IMR-90 (cell line): ENCODE measurements around the gene EEF1E1. TPM values are rescaled to one million over a fixed set of nuclear protein-coding genes. Genes with fewer than 3 reads are reported as not detected.

Experiments
- ATAC-seq: fragments of 200-7000 bp; cut with Tn5 transposase; 2 replicates; pipeline ENCODE4 v1.9.1; 2020; ENCODE audit warnings: low read depth, mild to moderate bottlenecking, moderate library complexity
- BruUV-seq: library from RNA; stranded (reverse); fragments of 400-500 nt; replicated peaks from 2 replicates; lab custom pipeline; 2021; lab: Mats Ljungman, UMichigan
- CTCF ChIA-PET: fragments of 300-600 bp; formaldehyde crosslinking; extraction: SDS; loops from one replicate; lab custom pipeline; 2021; ENCODE audit warnings: antibody characterized with exemption; lab: Yijun Ruan, JAX
- POLR2A ChIA-PET: fragments of 300-600 bp; sonication (Branson Sonifier 250); formaldehyde crosslinking; loops from one replicate; lab custom pipeline; 2022; ENCODE audit warnings: antibody characterized with exemption; ENCODE audit not compliant: unreplicated experiment; lab: Charles Lee
- DNase-seq: peaks from one replicate; pipeline ENCODE4 v3.0.0; 2013
- H2AFZ ChIP-seq: replicated peaks from 2 replicates; pipeline ENCODE3; 2013; ENCODE audit warnings: low read length, mild to moderate bottlenecking; ENCODE audit not compliant: poor library complexity
- H2AK5ac ChIP-seq: 2 replicates; pipeline ENCODE4 v1.6.1; 2013; ENCODE audit warnings: low read depth, low read length, inconsistent platforms
- H2AK9ac ChIP-seq: replicated peaks from 2 replicates; pipeline ENCODE3; 2013; ENCODE audit warnings: mild to moderate bottlenecking, low read depth, low read length, moderate library complexity; ENCODE audit not compliant: poor library complexity
- H2BK120ac ChIP-seq: 2 replicates; pipeline ENCODE4 v1.6.1; 2013; ENCODE audit warnings: low read depth, low read length, inconsistent platforms
- H2BK15ac ChIP-seq: 3 replicates; pipeline ENCODE4 v1.6.1; 2013; ENCODE audit warnings: low read depth, low read length, inconsistent platforms
- H2BK20ac ChIP-seq: 2 replicates; pipeline ENCODE4 v1.6.1; 2013; ENCODE audit warnings: low read depth, mild to moderate bottlenecking, inconsistent platforms, low read length, moderate library complexity
- H2BK5ac ChIP-seq: 2 replicates; pipeline ENCODE4 v1.6.1; 2013; ENCODE audit warnings: mild to moderate bottlenecking, low read depth, low read length, inconsistent platforms; ENCODE audit not compliant: poor library complexity, severe bottlenecking
- H3K14ac ChIP-seq: replicated peaks from 2 replicates; pipeline ENCODE4 v1.6.1; 2013; ENCODE audit warnings: low read depth, low read length, inconsistent platforms
- H3K18ac ChIP-seq: 2 replicates; pipeline ENCODE4 v1.6.1; 2013; ENCODE audit warnings: low read depth, low read length, control low read depth
- H3K23ac ChIP-seq: 2 replicates; pipeline ENCODE4 v1.6.1; 2013; ENCODE audit warnings: low read depth, low read length, inconsistent platforms
- H3K27ac ChIP-seq: 2 replicates; pipeline ENCODE4 v1.5.1; 2013; ENCODE audit warnings: mild to moderate bottlenecking, control low read depth, low read length; ENCODE audit not compliant: insufficient read depth
- H3K27me3 ChIP-seq: 2 replicates; pipeline ENCODE4 v1.6.1; 2013; ENCODE audit warnings: low read length; ENCODE audit not compliant: control insufficient read depth, insufficient read depth
- H3K36me3 ChIP-seq: 2 replicates; pipeline ENCODE4 v1.6.1; 2013; ENCODE audit warnings: low read length, mixed read lengths; ENCODE audit not compliant: control insufficient read depth, insufficient read depth
- H3K4ac ChIP-seq: 2 replicates; pipeline ENCODE4 v1.6.1; 2013; ENCODE audit warnings: low read depth, low read length, inconsistent platforms
- H3K4me1 ChIP-seq: 2 replicates; pipeline ENCODE4 v1.6.1; 2013; ENCODE audit warnings: low read length, mixed read lengths; ENCODE audit not compliant: control insufficient read depth, insufficient read depth
- H3K4me2 ChIP-seq: 2 replicates; pipeline ENCODE4 v1.6.1; 2013; ENCODE audit warnings: low read depth, mild to moderate bottlenecking, control low read depth, low read length, moderate library complexity
- H3K4me3 ChIP-seq: 2 replicates; pipeline ENCODE4 v1.5.1; 2013; ENCODE audit warnings: low read depth, mild to moderate bottlenecking, control low read depth, low read length, moderate library complexity; ENCODE audit not compliant: insufficient read depth
- H3K56ac ChIP-seq: 2 replicates; pipeline ENCODE4 v1.6.1; 2013; ENCODE audit warnings: low read length, inconsistent platforms; ENCODE audit not compliant: insufficient read depth; ENCODE audit errors: extremely low read depth
- H3K79me1 ChIP-seq, 2 experiments: 2 replicates each; pipeline ENCODE4 v1.6.1; 2013; ENCODE audit warnings: low read length in 2 of 2, inconsistent platforms in 1 of 2, low read depth in 1 of 2
- H3K9ac ChIP-seq: 2 replicates; pipeline ENCODE4 v1.6.1; 2013; ENCODE audit warnings: low read depth, low read length, control low read depth
- H3K9me1 ChIP-seq: 2 replicates; pipeline ENCODE4 v1.6.1; 2013; ENCODE audit warnings: low read length, inconsistent platforms; ENCODE audit not compliant: insufficient read depth
- H3K9me3 ChIP-seq: 2 replicates; pipeline ENCODE4 v1.6.1; 2013; ENCODE audit warnings: low read length; ENCODE audit not compliant: control insufficient read depth, insufficient read depth
- H4K20me1 ChIP-seq: 2 replicates; pipeline ENCODE4 v1.6.1; 2013; ENCODE audit warnings: low read length, inconsistent platforms; ENCODE audit not compliant: insufficient read depth
- H4K5ac ChIP-seq: 2 replicates; pipeline ENCODE4 v1.6.1; 2013; ENCODE audit warnings: mild to moderate bottlenecking, low read depth, low read length, control low read depth
- H4K8ac ChIP-seq, 2 experiments: 2 replicates each; pipeline ENCODE4 v1.6.1; 2013; ENCODE audit warnings: low read depth in 2 of 2, low read length in 2 of 2, control low read depth in 1 of 2, inconsistent platforms in 1 of 2
- H4K91ac ChIP-seq: 2 replicates; pipeline ENCODE4 v1.6.1; 2013; ENCODE audit warnings: low read depth, low read length, inconsistent platforms; ENCODE audit not compliant: insufficient read depth
- BHLHE40 ChIP-seq: fragments of 150-350 bp; IDR thresholded peaks from 2 replicates; pipeline ENCODE4 v1.6.1; 2016; ENCODE audit warnings: mild to moderate bottlenecking, low read depth, low read length
- CEBPB ChIP-seq: IDR thresholded peaks from 2 replicates; pipeline ENCODE4 v1.6.1; 2012; ENCODE audit warnings: low read depth, low read length, improper control_type of control experiment
- CHD1 ChIP-seq: IDR thresholded peaks from 2 replicates; pipeline ENCODE4 v1.6.1; 2012; ENCODE audit warnings: low read depth, low read length, improper control_type of control experiment
- CTCF ChIP-seq: conservative IDR thresholded peaks from 2 replicates; pipeline ENCODE4 v1.5.1; 2012; ENCODE audit warnings: mild to moderate bottlenecking, low read depth, low read length, improper control_type of control experiment
- ELK1 ChIP-seq: fragments of 150-350 bp; IDR thresholded peaks from 2 replicates; pipeline ENCODE4 v1.6.1; 2016; ENCODE audit warnings: low read depth, mild to moderate bottlenecking, low read length, moderate library complexity, borderline replicate concordance
- FOS ChIP-seq: fragments of 150-350 bp; IDR thresholded peaks from 2 replicates; pipeline ENCODE4 v1.6.1; 2016; ENCODE audit warnings: low read depth, low read length
- MAFK ChIP-seq: IDR thresholded peaks from 2 replicates; pipeline ENCODE4 v1.6.1; 2012; ENCODE audit warnings: low read depth, low read length, improper control_type of control experiment
- MAZ ChIP-seq: IDR thresholded peaks from 2 replicates; pipeline ENCODE4 v1.6.1; 2012; ENCODE audit warnings: low read depth, mild to moderate bottlenecking, low read length, improper control_type of control experiment, moderate library complexity, borderline replicate concordance
- MXI1 ChIP-seq: IDR thresholded peaks from 2 replicates; pipeline ENCODE4 v1.6.1; 2012; ENCODE audit warnings: low read depth, mild to moderate bottlenecking, low read length, moderate library complexity, borderline replicate concordance
- NFE2L2 ChIP-seq: fragments of 150-350 bp; IDR thresholded peaks from 2 replicates; pipeline ENCODE4 v1.6.1; 2016; ENCODE audit warnings: low read depth, mild to moderate bottlenecking, low read length
- POLR2A ChIP-seq: IDR thresholded peaks from 2 replicates; pipeline ENCODE4 v1.6.1; 2012; ENCODE audit warnings: mild to moderate bottlenecking, low read depth, low read length
- RAD21 ChIP-seq: IDR thresholded peaks from 2 replicates; pipeline ENCODE4 v1.6.1; 2012; ENCODE audit warnings: low read length, improper control_type of control experiment
- RCOR1 ChIP-seq: IDR thresholded peaks from 2 replicates; pipeline ENCODE4 v1.6.1; 2012; ENCODE audit warnings: mild to moderate bottlenecking, low read length, improper control_type of control experiment; ENCODE audit not compliant: insufficient replicate concordance
- RFX5 ChIP-seq: IDR thresholded peaks from 2 replicates; pipeline ENCODE4 v1.8.0; 2012; ENCODE audit warnings: low read depth, mild to moderate bottlenecking, low read length, moderate library complexity
- SMC3 ChIP-seq: fragments of 150-350 bp; IDR thresholded peaks from 2 replicates; pipeline ENCODE4 v1.6.1; 2016; ENCODE audit warnings: low read depth, mild to moderate bottlenecking, antibody characterized with exemption, low read length, moderate library complexity
- USF2 ChIP-seq: fragments of 150-350 bp; IDR thresholded peaks from 2 replicates; pipeline ENCODE4 v1.6.1; 2017; ENCODE audit warnings: mild to moderate bottlenecking, antibody characterized with exemption, low read length, low read depth
- WGBS, 2 experiments: methylation state at CpG; one replicate each; pipeline versions ENCODE4 v1.1.5 to v1.1.7; 2013; ENCODE audit warnings: missing lambda C conversion rate in 2 of 2; ENCODE audit not compliant: insufficient read length in 1 of 2; ENCODE audit errors: extremely low coverage in 2 of 2; 5-methylcytosine and 5-hydroxymethylcytosine counted together
- dilution Hi-C: fragments of 300-500 bp; cut with HindIII; formaldehyde crosslinking; loops from one replicate; pipeline ENCODE4 v1.14.3; 2018; ENCODE audit warnings: low sequenced_read_pairs; ENCODE audit not compliant: unreplicated experiment
- in situ Hi-C: fragments of 300-500 bp; cut with MboI; formaldehyde crosslinking; loops from 3 replicates; pipeline ENCODE4 v1.14.3; 2019; ENCODE audit warnings: low sequenced_read_pairs, inconsistent platforms, mixed read lengths
- intact Hi-C: fragments of 100-400 bp; cut with micrococcal nuclease; formaldehyde crosslinking; loops from 2 replicates; pipeline ENCODE4 v1.10.0; 2022
- polyA plus RNA-seq, 3 experiments: library from polyadenylated mRNA; depleted of rRNA; stranded (reverse); fragments of >200 nt; gene quantifications; 2 replicates each; pipeline ENCODE4 v1.2.3, GENCODE V29; 2012; ENCODE audit warnings: low replicate concordance in 1 of 3
- total RNA-seq: library from RNA; depleted of rRNA; stranded (reverse); fragments of >200 nt; gene quantifications from 2 replicates; pipeline ENCODE4 v1.2.3, GENCODE V29; 2012

Gene EEF1E1
- total and polyA plus RNA-seq, 2 of the 4 experiments (the other 2 are of a cell fraction), result 65.8 to 68.6 TPM

- Histone ChIP-seq H2BK20ac (no peak overlapping the region), H3K36me3 (peaks cover 27% of the 10 kb centered on the region), H4K91ac (no peak overlapping the region), H3K18ac (no peak overlapping the region), H2AFZ (no peak overlapping the region), H3K9me1 (peaks cover 3% of the 10 kb centered on the region; the same call in 1 of the 2 replicates), H4K20me1 (no peaks in the 10 kb centered on the region), H3K9ac (no peak overlapping the region), H3K4ac (no peak overlapping the region), H3K4me2 (no peak overlapping the region), H2BK5ac (no peak overlapping the region), H3K27ac (no peak overlapping the region), H2BK15ac (no peak overlapping the region), H3K4me1 (peaks cover 2% of the 10 kb centered on the region; the same call in 1 of the 2 replicates), H2BK120ac (no peak overlapping the region), H3K27me3 (no peaks in the 10 kb centered on the region), H2AK9ac (no peak overlapping the region), H3K56ac (no peak overlapping the region), H3K9me3 (no peaks in the 10 kb centered on the region), H3K79me1 (peaks cover 10 to 27% of the 10 kb centered on the region in 2 experiments), H3K4me3 (no peak overlapping the region), H4K5ac (no peak overlapping the region), H2AK5ac (no peak overlapping the region), H4K8ac (no peak overlapping the region), H3K23ac (no peak overlapping the region), H3K14ac (no peak overlapping the region)
- TF ChIP-seq BHLHE40 (no peak), ELK1 (no peak), FOS (no peak), MAZ (no peak), RAD21 (no peak), MXI1 (no peak), CTCF (no peak), CHD1 (no peak), RFX5 (no peak), MAFK (no peak), SMC3 (no peak), NFE2L2 (no peak), RCOR1 (no peak), CEBPB (no peak), USF2 (no peak), POLR2A (no peak)
- POLR2A ChIA-PET, result no interaction called here
- CTCF ChIA-PET, result no interaction called here
- in situ Hi-C loops (no loop called here), intact Hi-C loops (no loop called here), dilution Hi-C loops (no loop called here)
- BruUV-seq, result no TSS peak
- DNase-seq, result no peak
- no CpG with 5 or more reads among the region's 3 CpGs for WGBS, 2 experiments
- no peak for ATAC-seq
Observed at GRCh38 chr6:8090650-8091049, 11.7 kb downstream of the EEF1E1 start.
